ENCODE results near the gene SKAP1.
A peak's percentile ranks its signal among the peaks of the same experiment; 100 is the strongest.

SKAP1 gene

DNA sequence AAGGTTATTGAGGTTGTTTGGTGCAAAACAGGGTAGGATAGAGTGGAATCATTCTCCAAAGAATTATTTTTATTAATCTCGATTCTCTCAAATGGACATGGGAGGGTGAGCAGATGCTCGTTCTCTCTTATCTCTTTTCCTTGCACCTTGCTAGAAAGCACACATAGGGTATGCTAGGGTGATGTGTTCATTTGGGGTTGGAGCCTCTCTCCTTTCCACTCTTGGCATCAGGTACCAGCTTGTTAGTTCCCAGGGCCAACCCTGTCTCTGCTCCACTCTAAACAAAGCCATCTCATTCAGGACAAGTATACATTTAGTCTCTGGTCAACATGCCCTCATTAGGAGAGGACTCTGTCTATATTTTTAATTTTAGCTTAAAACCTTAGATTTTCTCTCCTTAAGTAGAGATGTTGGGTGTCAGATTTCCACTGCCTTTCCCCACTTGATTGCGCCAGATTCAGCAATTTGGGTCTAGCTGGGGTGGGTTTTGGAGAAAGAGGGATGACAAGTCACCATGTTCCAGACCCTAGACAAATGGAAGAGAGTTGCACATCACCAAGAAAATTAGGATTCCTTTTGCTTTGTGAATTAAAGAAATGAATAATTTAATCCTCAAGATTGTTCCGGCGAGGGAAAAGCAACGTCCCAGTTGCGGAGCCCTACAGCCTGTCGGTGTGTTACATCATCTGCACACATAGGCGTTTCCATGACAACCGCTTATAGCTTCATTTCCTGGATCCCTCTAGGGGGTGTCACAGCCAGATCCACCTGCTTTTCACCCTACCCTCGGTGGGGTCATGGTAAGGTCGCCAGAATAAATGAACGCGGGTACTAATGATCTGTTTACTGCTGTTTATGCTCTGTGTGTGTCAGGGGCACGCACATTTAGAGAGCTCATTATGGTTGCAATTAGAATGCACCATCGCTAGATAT lies 280.9 kb downstream of the SKAP1 start:
- peak; percentile 10 for DNase-seq (ENCODE audit: low read depth)
- TF ChIP-seq, protein P1, sequence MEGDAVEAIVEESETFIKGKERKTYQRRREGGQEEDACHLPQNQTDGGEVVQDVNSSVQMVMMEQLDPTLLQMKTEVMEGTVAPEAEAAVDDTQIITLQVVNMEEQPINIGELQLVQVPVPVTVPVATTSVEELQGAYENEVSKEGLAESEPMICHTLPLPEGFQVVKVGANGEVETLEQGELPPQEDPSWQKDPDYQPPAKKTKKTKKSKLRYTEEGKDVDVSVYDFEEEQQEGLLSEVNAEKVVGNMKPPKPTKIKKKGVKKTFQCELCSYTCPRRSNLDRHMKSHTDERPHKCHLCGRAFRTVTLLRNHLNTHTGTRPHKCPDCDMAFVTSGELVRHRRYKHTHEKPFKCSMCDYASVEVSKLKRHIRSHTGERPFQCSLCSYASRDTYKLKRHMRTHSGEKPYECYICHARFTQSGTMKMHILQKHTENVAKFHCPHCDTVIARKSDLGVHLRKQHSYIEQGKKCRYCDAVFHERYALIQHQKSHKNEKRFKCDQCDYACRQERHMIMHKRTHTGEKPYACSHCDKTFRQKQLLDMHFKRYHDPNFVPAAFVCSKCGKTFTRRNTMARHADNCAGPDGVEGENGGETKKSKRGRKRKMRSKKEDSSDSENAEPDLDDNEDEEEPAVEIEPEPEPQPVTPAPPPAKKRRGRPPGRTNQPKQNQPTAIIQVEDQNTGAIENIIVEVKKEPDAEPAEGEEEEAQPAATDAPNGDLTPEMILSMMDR (IDR thresholded peaks at IDR 0.05; ENCODE audit: low read length, missing control alignments) = no peak
- H3K4me3 ChIP-seq (replicated peaks; ENCODE audit: low read depth, low read length) = no peak overlapping the region

DNA sequence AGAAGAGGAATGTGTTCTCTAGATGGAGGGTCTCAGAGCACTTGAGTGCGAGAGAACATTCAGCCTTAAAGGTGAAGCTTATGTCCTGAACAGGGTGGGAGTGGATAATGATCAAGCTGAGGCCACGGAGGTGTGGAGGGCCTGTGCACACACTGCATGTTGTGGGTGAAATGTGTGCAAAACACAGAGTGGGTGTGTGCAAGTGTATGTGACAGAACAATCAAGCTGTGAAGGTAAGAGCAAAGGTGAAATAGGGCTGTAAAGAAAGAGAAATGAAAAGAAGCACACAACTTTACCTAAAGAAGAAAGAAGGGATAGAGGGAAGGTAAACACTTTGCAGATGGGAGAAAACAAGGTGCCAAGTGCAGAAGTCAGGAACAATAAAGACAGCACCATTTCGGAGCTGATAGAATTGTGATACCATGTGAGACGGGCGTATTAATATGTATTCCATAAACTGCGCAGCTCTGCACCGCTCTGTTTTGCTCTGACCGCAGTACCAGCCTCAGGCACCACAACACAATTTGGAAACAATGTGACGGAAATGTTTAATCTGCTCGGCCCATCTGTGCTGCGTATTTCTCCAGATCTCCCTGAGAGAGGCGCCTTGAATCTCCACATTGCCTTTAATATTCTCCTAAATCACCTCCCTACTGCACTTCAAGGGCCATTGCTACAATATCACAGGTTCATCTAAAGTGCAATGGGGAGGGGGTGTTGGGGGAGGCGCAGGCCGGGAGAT lies 281.8 kb downstream of the SKAP1 start:
- DNase-seq (ENCODE audit: low read depth) = no peak
- H3K4me3 ChIP-seq (replicated peaks; ENCODE audit: low read depth, low read length) = no peak overlapping the region
- TF ChIP-seq, protein P1 (IDR thresholded peaks at IDR 0.05; ENCODE audit: low read length, missing control alignments) = no peak

DNA sequence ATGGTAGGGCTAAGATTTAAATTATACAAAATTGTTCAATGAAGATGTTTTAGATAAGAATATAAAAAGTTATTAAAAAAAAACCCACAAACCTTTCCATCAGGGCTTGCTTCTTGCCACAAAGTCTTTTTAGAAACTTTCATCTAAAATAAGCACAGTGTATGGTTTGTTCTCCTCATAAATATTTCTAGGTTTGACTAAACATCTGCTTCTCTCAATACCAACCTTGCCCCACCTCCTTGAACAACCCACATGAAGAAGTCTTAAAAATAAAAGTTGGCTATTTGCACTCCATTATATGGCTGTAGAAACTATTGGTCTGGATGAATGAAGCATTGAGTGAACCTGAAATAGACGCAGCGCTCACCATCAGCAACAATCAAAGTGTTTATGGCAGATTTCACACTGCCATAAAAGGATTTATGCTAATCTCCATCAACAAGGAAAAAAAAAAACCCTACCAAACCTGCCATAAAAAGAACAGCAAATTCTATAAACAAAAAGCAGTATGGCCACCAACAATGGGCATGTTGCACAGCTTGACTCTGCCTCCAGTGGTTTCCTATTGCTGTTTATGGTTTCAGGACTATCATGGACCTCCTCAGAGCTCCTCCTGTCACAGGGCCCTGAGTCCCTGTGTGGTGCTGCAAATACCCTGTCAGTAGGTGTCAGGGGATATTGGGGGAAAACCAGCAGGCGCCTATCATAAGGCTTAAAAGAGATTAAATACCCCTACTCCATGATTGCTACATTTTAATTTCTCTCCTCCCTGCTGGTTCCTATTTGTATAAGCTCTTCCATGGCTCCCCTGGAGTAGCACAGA lies 284.8 kb downstream of the SKAP1 start:
- DNase-seq (ENCODE audit: low read depth) = no peak
- no peak overlapping the region for H3K4me3 ChIP-seq (replicated peaks; ENCODE audit: low read depth, low read length)
- TF ChIP-seq, protein P1 (IDR thresholded peaks at IDR 0.05; ENCODE audit: low read length, missing control alignments) = no peak

DNA sequence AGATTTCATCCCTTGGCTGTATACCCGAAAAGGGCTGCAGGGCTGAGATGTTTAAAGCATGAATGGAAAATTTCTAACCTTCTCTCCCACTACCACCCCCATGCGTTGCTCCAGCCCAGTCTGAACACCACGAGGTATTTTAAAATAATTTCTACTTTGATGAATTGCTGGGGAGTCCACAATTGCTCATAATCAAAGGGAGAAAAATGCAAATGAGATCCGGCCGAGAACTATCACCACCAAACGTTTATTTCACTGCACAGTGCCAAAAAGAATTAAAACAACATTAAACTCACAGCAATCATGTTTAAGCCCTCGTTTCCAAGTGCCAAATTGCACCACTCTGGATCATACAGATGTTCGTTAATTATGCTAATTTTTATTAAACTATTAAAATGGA lies 285.8 kb downstream of the SKAP1 start:
- no peak overlapping the region for H3K4me3 ChIP-seq (replicated peaks; ENCODE audit: low read depth, low read length)
- TF ChIP-seq, protein P1 (IDR thresholded peaks at IDR 0.05; ENCODE audit: low read length, missing control alignments) = no peak
- DNase-seq (ENCODE audit: low read depth) = no peak

DNA sequence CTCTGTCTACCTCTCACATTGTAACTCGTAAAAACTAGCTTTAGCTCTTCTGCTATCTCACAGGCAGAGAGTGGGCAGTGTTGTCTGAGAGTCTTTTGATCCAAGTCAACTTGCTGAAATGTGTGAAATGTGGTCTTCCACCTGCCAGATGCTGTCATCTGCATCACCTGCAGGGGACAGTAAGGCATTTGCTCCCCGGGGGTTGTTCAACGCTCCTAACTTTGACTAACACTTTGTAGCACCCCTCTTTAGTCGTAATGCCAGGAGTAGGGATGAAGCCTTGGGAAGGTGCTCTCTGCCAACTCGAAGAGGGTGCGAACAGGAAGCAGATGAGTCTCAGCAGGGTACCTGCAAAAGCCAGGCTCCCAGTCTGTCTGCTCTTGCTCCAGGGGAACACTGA lies 286.4 kb downstream of the SKAP1 start:
- DNase-seq (ENCODE audit: low read depth) = no peak
- TF ChIP-seq, protein P1 (IDR thresholded peaks at IDR 0.05; ENCODE audit: low read length, missing control alignments) = no peak
- no peak overlapping the region for H3K4me3 ChIP-seq (replicated peaks; ENCODE audit: low read depth, low read length)

DNA sequence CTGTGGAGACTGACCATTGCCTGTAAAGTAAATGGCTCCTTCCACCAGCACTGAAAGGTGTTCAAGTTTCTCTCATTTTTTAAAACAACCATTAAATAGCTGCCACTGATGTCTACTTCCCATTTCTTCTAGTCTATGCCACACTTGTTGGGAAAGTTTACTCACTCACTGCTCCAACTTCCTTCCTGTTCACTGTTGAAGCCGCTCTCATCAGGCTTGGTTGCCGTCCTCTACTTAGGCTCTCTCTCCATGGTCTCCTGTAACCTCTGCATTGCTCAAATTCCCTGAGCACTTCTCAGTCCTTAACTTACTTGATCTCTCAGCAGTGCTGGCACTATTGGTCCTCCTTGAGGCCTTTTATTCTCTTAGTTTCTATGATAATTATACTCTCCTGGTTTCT lies 290.1 kb downstream of the SKAP1 start:
- no peak overlapping the region for H3K4me3 ChIP-seq (replicated peaks; ENCODE audit: low read depth, low read length)
- peak; percentile 12 for DNase-seq (ENCODE audit: low read depth)
- TF ChIP-seq, protein P1 (IDR thresholded peaks at IDR 0.05; ENCODE audit: low read length, missing control alignments) = no peak

Data from fibroblast of pulmonary artery (primary cell).